Stimulated activated CD4-positive, alpha-beta T cell treated with anti-CD3 and anti-CD28 coated beads, Interleukin-12 subunit alpha, Interleukin-12 subunit beta, amount 100 ng/mL, for 48 hours (primary cell): ENCODE data around the gene GNPNAT1.

Experiments used
- DNase-seq, 3 donors: peaks; one replicate each; pipeline ENCODE4 v3.0.0-alpha.2; 2020; ENCODE audit warnings: low read depth in 2 of 3, low spot score in 1 of 3

GNPNAT1 gene

DNA sequence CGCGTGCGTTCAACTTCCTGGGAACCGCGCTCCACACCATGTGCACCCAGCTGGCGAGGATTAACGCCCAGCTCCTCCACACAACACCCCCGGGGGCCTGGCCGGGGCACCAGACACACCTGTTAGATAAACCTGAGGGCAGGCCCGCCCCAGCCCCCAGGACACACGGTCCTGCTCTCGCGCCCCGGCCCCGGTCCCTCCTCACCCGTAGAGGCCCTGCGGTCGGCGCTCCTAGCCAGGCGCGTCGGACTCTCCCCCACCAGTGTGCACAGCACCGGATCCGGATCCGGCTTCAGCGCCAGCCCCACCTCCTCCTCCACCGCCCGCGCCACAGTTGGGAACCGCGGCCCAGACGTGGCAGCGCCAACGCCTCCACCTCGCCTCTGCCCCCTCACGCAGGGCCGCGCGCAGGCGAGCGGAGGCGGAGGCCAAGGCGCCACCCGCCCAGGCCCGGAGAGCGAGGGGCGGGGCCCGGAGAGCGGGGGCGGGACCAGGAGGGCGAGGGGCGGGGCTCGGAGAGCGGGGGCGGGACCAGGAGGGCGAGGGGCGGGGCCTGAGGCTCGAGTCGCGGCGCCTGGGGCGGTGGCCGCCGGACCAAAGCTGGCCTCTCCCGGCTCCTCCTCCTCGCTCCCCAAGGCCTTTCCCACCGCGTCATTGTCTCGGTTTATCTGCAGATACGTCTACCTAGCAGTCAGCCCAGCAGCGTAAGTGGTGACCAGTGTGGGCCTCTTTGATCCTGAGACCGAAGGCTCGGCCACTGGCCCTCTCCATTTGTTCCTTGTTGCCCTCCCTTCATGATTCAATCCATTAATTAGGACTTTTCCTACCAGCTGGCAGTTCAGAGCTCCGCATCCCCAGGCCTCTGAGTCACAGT is at the start of gene GNPNAT1:
Gene GNPNAT1, minus strand, starts transcription at position 385 of the 874 bp plus-strand sequence. CDS start 6,957 bp downstream, outside the sequence.
- peak; percentile 62 to 75 (median 70) for DNase-seq

- DNase-seq, result no peak
Observed at GRCh38 chr14:52840877-52841276, 49.5 kb upstream of the GNPNAT1 start.

DNA sequence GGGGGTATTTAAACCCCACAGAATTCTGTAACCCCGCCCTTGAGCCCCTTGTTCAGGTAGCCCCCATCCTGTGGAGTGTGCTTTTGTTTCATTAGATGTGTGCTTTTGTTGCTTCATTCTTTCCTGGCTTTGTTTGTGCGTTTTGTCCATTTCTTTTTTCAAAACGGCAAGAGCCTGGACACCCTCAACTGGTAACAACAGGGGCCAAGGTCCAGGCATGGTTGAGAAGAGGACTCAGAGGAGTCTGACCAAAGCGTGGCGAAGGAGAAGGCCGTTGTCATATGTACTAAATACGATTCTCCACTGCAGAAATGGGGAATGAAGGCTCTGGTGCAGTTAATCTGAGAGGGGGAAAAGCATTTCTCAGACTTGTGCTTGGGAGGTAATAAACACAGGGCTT is 46.0 kb upstream of the GNPNAT1 start:
- no peak for DNase-seq

- no peak for DNase-seq
Observed at GRCh38 chr14:52836063-52836462, 44.7 kb upstream of the GNPNAT1 start.

GRCh38 chr14:52835122-52835903 is 43.9 kb upstream of the GNPNAT1 start:
- no peak for DNase-seq

DNA sequence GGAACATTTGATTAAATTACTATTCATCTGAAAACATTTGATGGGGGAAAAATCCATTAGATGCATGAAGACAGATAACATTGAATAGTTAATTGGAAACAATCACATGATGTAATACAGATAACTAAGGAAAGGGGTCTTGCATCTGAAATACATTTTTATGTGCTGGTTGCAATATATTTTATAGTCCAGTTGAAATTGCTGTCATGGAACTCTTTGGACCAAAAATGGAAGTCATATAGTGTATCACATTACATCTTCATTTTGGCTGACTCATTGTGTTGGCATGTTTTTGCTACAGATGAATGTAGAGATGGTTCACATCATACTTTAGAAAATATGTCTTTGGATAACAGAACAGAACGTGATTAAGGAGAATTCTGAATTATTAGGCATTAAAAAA is 43.0 kb upstream of the GNPNAT1 start:
- no peak for DNase-seq

GRCh38 chr14:52833891-52834290 is 42.5 kb upstream of the GNPNAT1 start:
- no peak for DNase-seq

DNA sequence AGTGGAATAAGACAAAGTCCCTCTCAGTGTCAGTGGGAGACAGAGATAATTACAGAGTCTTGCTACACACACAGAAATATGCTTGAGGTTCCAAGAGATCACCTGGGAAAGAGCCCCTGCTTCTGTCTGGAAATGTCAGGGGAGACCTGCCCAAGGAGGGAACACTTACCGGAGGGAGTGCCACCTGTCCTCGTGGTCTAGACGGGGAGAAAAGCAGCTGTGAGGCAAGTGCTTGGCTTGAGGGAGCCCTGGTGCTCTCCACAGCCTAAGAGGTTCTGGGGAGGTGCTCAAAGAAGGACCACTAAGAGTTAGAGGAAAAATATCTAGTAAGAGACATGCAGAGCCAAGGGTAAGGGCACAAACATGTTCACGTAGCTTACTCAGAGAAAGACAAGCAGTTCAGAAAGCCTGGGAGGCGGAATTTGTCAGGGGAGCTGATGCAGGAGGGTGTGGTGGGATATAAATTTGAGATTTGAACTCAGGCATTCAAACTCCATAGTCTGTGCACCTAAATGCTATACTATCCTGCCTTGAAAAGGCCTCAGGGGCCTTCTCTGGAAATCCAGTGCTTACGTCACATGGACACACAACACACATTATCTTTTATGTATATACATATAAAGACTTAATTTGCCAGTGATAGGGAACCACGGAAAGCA is 38.2 kb upstream of the GNPNAT1 start:
- DNase-seq, result no peak

DNA sequence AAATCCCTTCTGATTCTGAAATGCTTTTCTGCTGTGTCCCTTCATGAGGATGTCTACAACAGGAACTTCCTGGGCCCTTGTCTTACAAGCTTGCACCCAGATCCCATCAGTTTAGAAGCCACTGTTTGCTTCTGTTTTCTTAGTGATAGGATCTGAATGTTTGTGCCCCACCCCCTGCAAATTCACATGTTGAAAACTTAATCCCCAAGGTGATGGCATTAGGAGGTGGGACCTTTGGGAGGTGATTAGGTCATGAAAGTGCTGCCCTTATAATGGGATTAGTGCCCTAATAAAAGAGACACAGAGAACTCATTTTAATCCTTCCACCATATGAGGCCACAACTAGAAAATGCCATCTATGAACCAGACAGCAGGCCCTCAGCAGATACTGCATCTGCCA is 36.0 kb upstream of the GNPNAT1 start:
- DNase-seq, result no peak

- DNase-seq, result no peak
Observed at GRCh38 chr14:52825085-52825484, 33.7 kb upstream of the GNPNAT1 start.

GRCh38 chr14:52824462-52824861 is 33.1 kb upstream of the GNPNAT1 start:
- DNase-seq, result no peak

GRCh38 chr14:52821805-52822250 is 30.4 kb upstream of the GNPNAT1 start:
- DNase-seq, result no peak

- DNase-seq, result no peak
Observed at GRCh38 chr14:52808101-52808500, 16.7 kb upstream of the GNPNAT1 start.

- no peak for DNase-seq
Observed at GRCh38 chr14:52806115-52806514, 14.7 kb upstream of the GNPNAT1 start.

GRCh38 chr14:52802597-52802996 is 11.2 kb upstream of the GNPNAT1 start:
- DNase-seq, result no peak

GRCh38 chr14:52801014-52801712 is 9.8 kb upstream of the GNPNAT1 start:
- no peak for DNase-seq

GRCh38 chr14:52798826-52799225 is 7.4 kb upstream of the GNPNAT1 start:
- no peak for DNase-seq

DNA sequence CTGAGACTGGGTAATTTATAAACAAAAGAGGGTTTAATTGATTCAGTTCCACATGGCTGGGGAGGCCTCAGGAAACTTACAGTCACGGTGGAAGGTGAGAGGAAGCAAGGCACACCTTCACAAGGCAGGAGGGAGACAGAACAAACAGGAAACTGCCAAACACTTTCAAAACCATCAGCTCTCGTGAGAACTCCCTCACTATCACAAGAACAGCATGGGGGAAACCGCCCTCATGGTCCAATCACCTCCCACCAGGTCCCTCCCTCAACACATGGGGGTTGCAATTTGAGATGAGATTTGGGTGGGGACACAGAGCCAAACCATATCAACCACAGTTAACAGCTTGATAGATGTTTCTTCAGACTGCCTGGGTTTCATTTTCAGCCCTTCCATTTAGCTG is 6.2 kb upstream of the GNPNAT1 start:
- DNase-seq, result no peak

DNA sequence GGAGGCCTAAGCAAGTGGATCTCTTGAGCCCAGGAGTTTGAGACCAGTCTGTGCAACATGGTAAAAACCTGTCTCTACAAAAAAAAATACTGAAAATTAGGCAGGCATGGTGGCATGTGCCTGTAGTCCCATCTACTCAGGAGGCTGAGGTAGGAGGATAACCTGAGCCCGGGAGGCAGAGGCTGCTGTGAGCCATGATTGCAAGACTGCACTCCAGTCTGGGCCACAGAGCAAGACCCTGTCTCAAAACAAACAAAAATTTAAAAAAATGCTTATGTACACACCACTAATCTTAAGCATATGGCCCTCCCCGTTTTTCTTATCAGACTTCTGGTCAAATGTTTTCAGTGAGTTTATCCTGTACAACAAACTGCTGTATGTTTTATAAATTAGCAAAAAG is 1.7 kb upstream of the GNPNAT1 start:
- DNase-seq, result no peak

DNA sequence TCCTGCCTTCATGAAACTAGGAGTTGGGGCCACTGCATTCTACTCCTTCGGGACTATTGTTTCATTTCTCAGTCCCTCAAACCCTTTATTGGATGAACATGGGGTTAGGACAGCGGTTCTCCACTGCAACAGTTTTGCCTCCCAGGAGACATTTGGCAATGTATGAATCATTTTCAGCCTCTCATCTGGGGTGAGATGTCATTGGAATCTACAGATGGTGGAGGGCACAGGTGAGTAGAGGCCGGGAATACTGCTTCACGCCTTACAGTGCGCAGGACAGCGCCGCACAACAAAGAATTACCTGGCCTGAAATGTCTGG is 649 bp upstream of the GNPNAT1 start:
- no peak for DNase-seq

DNA sequence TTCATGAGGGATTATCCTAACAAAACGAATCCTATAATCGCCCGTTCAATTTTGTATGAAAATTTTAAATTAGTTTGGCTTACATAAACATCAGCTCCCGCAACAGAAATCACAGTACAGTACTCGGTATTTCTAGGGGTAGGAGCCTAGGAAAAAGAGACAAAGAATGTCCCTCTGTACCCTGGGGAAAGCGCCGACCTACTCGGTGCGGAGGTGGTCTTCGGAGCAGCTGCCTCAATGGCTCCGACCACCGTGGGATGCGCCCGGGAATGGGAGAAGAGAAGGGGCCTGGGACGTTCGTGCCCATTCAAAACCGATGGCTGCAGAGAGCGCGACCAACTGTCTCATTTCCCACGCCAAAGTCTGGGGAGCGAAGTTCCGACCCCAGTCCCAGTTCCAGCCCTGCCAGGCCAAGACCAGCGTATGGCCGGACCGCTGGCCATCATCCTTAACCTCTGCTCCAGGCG is 618 bp downstream of the GNPNAT1 start:
- DNase-seq, result no peak
